ENCODE measurements around the gene TMEM147.
"Not testable (repeated sequence)": the region's sequence is repeated elsewhere in the genome, so short reads cannot be mapped to it uniquely, and the experiment has no call there.

- not testable (repeated sequence) for TF ChIP-seq CTCF, EP300, POLR2A (IDR thresholded peaks at IDR 0.05)
Measured at GRCh38 chr19:35595026-35595425, 49.6 kb downstream of the TMEM147 start.
